ENCODE data around the gene HDAC9. TPM values are rescaled to one million over a fixed set of nuclear protein-coding genes. Genes with fewer than 3 reads are reported as not detected.

The HDAC9 gene
- total RNA-seq, 1 experiment from 2014 or later: 7.7 TPM

GRCh38 chr7:18614841-18615240, 119.3 kb downstream of the HDAC9 start:
- DNase-seq: no peak
- Histone ChIP-seq H3K4me2 (ENCODE audit: insufficient read depth, insufficient read length, low read length) (no peak overlapping the region), H3T11ph (ENCODE audit: low read length) (no peak overlapping the region), H2BK20ac (ENCODE audit: low read depth, low read length, poor library complexity, severe bottlenecking) (no peak overlapping the region), H4K8ac (replicated peaks; ENCODE audit: insufficient read length, low read depth, low read length) (no peak overlapping the region), H3K4ac (ENCODE audit: low read depth, low read length) (no peak overlapping the region), H4K5ac (ENCODE audit: insufficient read length, low read depth, low read length) (no peak overlapping the region), H2AFZ (ENCODE audit: low read length) (no peak overlapping the region), H3K27me3 (ENCODE audit: insufficient read depth, low read length) (no peaks in the 10 kb centered on the region), H4K91ac (ENCODE audit: insufficient read length, low read depth, low read length) (no peak overlapping the region), H3K23ac (ENCODE audit: insufficient read length, low read depth, low read length) (no peak overlapping the region), H2BK12ac (ENCODE audit: insufficient read length, low read depth, low read length) (no peak overlapping the region), H3K14ac (ENCODE audit: insufficient read depth, low read length) (no peak overlapping the region), H2AK5ac (ENCODE audit: insufficient read length, low read length) (no peak overlapping the region), H3K9ac (ENCODE audit: extremely low read depth, insufficient read length, low read length) (no peak overlapping the region), H3K27ac (ENCODE audit: insufficient read length, low read depth, low read length) (no peak overlapping the region), H3K79me2 (ENCODE audit: insufficient read depth, low read length) (no peaks in the 10 kb centered on the region), H3K79me1 (ENCODE audit: insufficient read depth, low read depth, low read length, poor library complexity, severe bottlenecking) (no peaks in the 10 kb centered on the region), H3K56ac (ENCODE audit: insufficient read length, low read depth, low read length) (no peak overlapping the region), H4K20me1 (ENCODE audit: control insufficient read depth, insufficient read depth, insufficient read length) (no peaks in the 10 kb centered on the region), H3K4me1 (ENCODE audit: insufficient read depth, low read length) (no peaks in the 10 kb centered on the region), H2BK15ac (ENCODE audit: low read depth, low read length) (no peak overlapping the region), H2BK5ac (ENCODE audit: insufficient read length, low read length) (no peak overlapping the region), H3K18ac (ENCODE audit: insufficient read length, low read depth, low read length) (no peak overlapping the region), H3K9me3 (ENCODE audit: control insufficient read depth, low read depth, low read length) (no peaks in the 10 kb centered on the region), H2BK120ac (ENCODE audit: low read depth, low read length, poor library complexity, severe bottlenecking) (no peak overlapping the region), H3K23me2 (ENCODE audit: insufficient read length, low read depth, low read length, poor library complexity, severe bottlenecking) (no peaks in the 10 kb centered on the region)
- no peak for TF ChIP-seq CTCF (conservative IDR thresholded peaks at IDR 0.05)
- Mint-ChIP-seq H3K27me3 (ENCODE audit: low read depth) (no peaks in the 10 kb centered on the region), H3K36me3 (ENCODE audit: insufficient read depth in 1 of 3, low read depth in 3 of 3) (no peaks in the 10 kb centered on the region), H3K4me1 (peaks cover 16% of the 10 kb centered on the region in 2 experiments), H3K9me3 (no peaks in the 10 kb centered on the region), H3K4me3 (no peak overlapping the region), H3K27ac (peak overlapping the region in 1 of 3 experiments; percentile 69; a peak in 2 of 7 replicates)

Measured in H9 (cell line).